ENCODE results near the gene TFCP2. TPM values are rescaled to one million over a fixed set of nuclear protein-coding genes. Genes with fewer than 3 reads are reported as not detected.
A peak's percentile ranks its signal among the peaks of the same experiment; 100 is the strongest.
"Not testable (repeated sequence)": the region's sequence is repeated elsewhere in the genome, so short reads cannot be mapped to it uniquely, and the experiment has no call there.

Gene TFCP2
- total RNA-seq (10 to 100 TPM; 15.7 to 24.6 (median 21.2) TPM), polyA plus RNA-seq (10 to 100 TPM in 2 of 3 donors, 1 to 10 TPM in 1; 7.8 to 16.4 (median 15.1) TPM)
- long read RNA-seq, donor 1, partial matches to known transcripts = 0 of 3 reads
- long read RNA-seq, donor 1, other reads (novel, unspliced or antisense) = 1 of 3 reads
- long read RNA-seq, donor 2, partial matches to known transcripts = 1 of 7 reads
- long read RNA-seq, donor 2, other reads (novel, unspliced or antisense) = 3 of 7 reads

- 0 to 2% (median 1%) methylated on average over 58 of the region's 58 CpGs for WGBS, 3 donors
- peaks cover 25% of the 10 kb centered on the region for H3K4me1 ChIP-seq
- H3K4me3 ChIP-seq = peak within 1 kb of the TSS; percentile 88
- intact Hi-C loops (cut with DNase I) = loop anchor here (2.0 to 5.0 kb wide), 2 partner anchors 45 to 46 kb away; partner anchors contain the start of gene POU6F1 (in 2 of the 2)
- H3K27me3 ChIP-seq (ENCODE audit: insufficient read depth in 3 of 3, low read length in 2 of 3) = no peaks in the 10 kb centered on the region
- peak; percentile 97 to 99 for DNase-seq
- no peak for TF ChIP-seq CTCF (IDR thresholded peaks at IDR 0.05)
- H3K36me3 ChIP-seq (ENCODE audit: insufficient read depth in 1 of 2, low read depth in 1 of 2) = no peaks in the 10 kb centered on the region
- H3K27ac ChIP-seq = peak within 1 kb of the TSS; percentile 99
- peak; percentile 97 to 99 (median 98) for ATAC-seq
- H3K9me3 ChIP-seq = no peaks in the 10 kb centered on the region
These were observed at the start of gene TFCP2 for GRCh38 chr12:51172515-51173431. TSS of gene TFCP2 (minus strand) at chr12:51173135. CDS start at chr12:51172422, 713 bp downstream.

GRCh38 chr12:51222461-51222860 lies 49.5 kb upstream of the TFCP2 start:
- TF ChIP-seq CTCF (IDR thresholded peaks at IDR 0.05) = no peak
- H3K27me3 ChIP-seq (ENCODE audit: insufficient read depth in 3 of 3, low read length in 2 of 3) = no peaks in the 10 kb centered on the region
- H3K27ac ChIP-seq = no peak overlapping the region
- no peak for ATAC-seq
- peaks cover 8% of the 10 kb centered on the region for H3K4me1 ChIP-seq
- H3K36me3 ChIP-seq (ENCODE audit: insufficient read depth in 1 of 2, low read depth in 1 of 2) = peaks cover 0 to 14% of the 10 kb centered on the region in 2 donors
- no peak overlapping the region for H3K4me3 ChIP-seq
- H3K9me3 ChIP-seq = no peaks in the 10 kb centered on the region
- WGBS, 3 donors = 54 to 58% (median 54%) methylated on average over 7 of the region's 7 CpGs
- intact Hi-C loops (cut with DNase I) = no loop called here
- DNase-seq = no peak

GRCh38 chr12:51219857-51220256 lies 46.9 kb upstream of the TFCP2 start:
- H3K27ac ChIP-seq = not testable (repeated sequence)
- intact Hi-C loops (cut with DNase I) = loop anchor here (2.0 to 5.0 kb wide), 3 partner anchors 19 to 48 kb away; partner anchors contain the start of genes TFCP2 (in 2 of the 2) and DAZAP2 (in 1 of the 2)

GRCh38 chr12:51219322-51219721 lies 46.4 kb upstream of the TFCP2 start:
- DNase-seq (no peak), ATAC-seq (no peak)
- Histone ChIP-seq H3K27ac (peak overlapping the region; percentile 92), H3K36me3 (ENCODE audit: insufficient read depth in 1 of 2, low read depth in 1 of 2) (peaks cover 0 to 2% of the 10 kb centered on the region in 2 donors), H3K4me1 (peaks cover 16% of the 10 kb centered on the region), H3K9me3 (no peaks in the 10 kb centered on the region), H3K4me3 (peak overlapping the region; percentile 75), H3K27me3 (ENCODE audit: insufficient read depth in 3 of 3, low read length in 2 of 3) (no peaks in the 10 kb centered on the region)
- intact Hi-C loops (cut with DNase I) = loop anchor here (2.0 to 5.0 kb wide), 3 partner anchors 19 to 47 kb away; partner anchors contain the start of genes TFCP2 (in 2 of the 2) and DAZAP2 (in 1 of the 2)
- 75 to 82% (median 82%) methylated on average over 5 of the region's 5 CpGs for WGBS, 3 donors
- TF ChIP-seq CTCF (IDR thresholded peaks at IDR 0.05) = no peak

More at GRCh38 chr12:51219857-51220256, 46.9 kb upstream of the TFCP2 start:
- peak overlapping the region; percentile 75 for H3K4me3 ChIP-seq
- ATAC-seq; H3K27me3 ChIP-seq (ENCODE audit: insufficient read depth in 3 of 3, low read length in 2 of 3); DNase-seq; H3K36me3 ChIP-seq (ENCODE audit: insufficient read depth in 1 of 2, low read depth in 1 of 2); H3K9me3 ChIP-seq: not testable (repeated sequence)
- H3K4me1 ChIP-seq = peaks cover 16% of the 10 kb centered on the region
- 78 to 88% (median 87%) methylated on average over 12 of the region's 12 CpGs for WGBS, 3 donors

All from psoas muscle (tissue), 8 donors.